HepG2 (cell line): Measurements from ENCODE around the gene FBXO24. TPM values are rescaled to one million over a fixed set of nuclear protein-coding genes. Genes with fewer than 3 reads are reported as not detected.

Experiments
- ARID2 ChIP-seq: sonication (generic); formaldehyde crosslinking; IDR thresholded peaks from 2 replicates; pipeline ENCODE4 v1.8.1; 2022; ENCODE audit warnings: mild to moderate bottlenecking, missing genetic modification reagents, borderline replicate concordance
- ARID5B ChIP-seq: IDR thresholded peaks from 2 replicates; pipeline ENCODE4 v1.4.0; 2020; ENCODE audit warnings: mild to moderate bottlenecking, missing genetic modification reagents
- ATRX ChIP-seq: sonication (generic); formaldehyde crosslinking; IDR thresholded peaks from 2 replicates; pipeline ENCODE4 v1.4.0; 2020; ENCODE audit warnings: missing genetic modification reagents, borderline replicate concordance
- ETV5 ChIP-seq: IDR thresholded peaks from 2 replicates; pipeline ENCODE4 v1.6.1; 2018; ENCODE audit warnings: missing biosample characterization, missing genetic modification reagents, inconsistent platforms, borderline replicate concordance
- FOSL1 ChIP-seq: sonication (generic); formaldehyde crosslinking; IDR thresholded peaks from 2 replicates; pipeline ENCODE4 v1.9.0; 2021; ENCODE audit warnings: missing genetic modification reagents, borderline replicate concordance
- HNRNPK ChIP-seq: fragments of 200-400 bp; formaldehyde crosslinking; IDR thresholded peaks from 2 replicates; pipeline ENCODE4 v1.6.1; 2018; ENCODE audit warnings: low read length, low read depth, moderate library complexity, mild to moderate bottlenecking; ENCODE audit not compliant: poor library complexity, severe bottlenecking
- MXI1 ChIP-seq: IDR thresholded peaks from 3 replicates; pipeline ENCODE4 v1.6.1; 2012; ENCODE audit warnings: low read depth, low read length, inconsistent platforms, borderline replicate concordance
- NFKB2 ChIP-seq: sonication (generic); formaldehyde crosslinking; IDR thresholded peaks from 2 replicates; pipeline ENCODE4 v1.4.0; 2020; ENCODE audit warnings: missing genetic modification reagents, borderline replicate concordance
- PCBP1 ChIP-seq: fragments of 200-400 bp; formaldehyde crosslinking; IDR thresholded peaks from 2 replicates; pipeline ENCODE4 v1.6.1; 2017; ENCODE audit warnings: mild to moderate bottlenecking, low read depth, low read length, borderline replicate concordance
- PLSCR1 ChIP-seq: sonication (generic); formaldehyde crosslinking; IDR thresholded peaks from 2 replicates; pipeline ENCODE4 v1.5.0; 2020; ENCODE audit warnings: missing genetic modification reagents, mild to moderate bottlenecking, borderline replicate concordance
- PRDM4 ChIP-seq: sonication (generic); formaldehyde crosslinking; IDR thresholded peaks from 2 replicates; pipeline ENCODE4 v1.9.0; 2021; ENCODE audit warnings: missing genetic modification reagents, borderline replicate concordance
- SKI ChIP-seq: fragments of 450-650 bp; IDR thresholded peaks from one replicate; pipeline ENCODE4 v1.6.1; 2018; ENCODE audit warnings: mild to moderate bottlenecking; ENCODE audit not compliant: partially characterized antibody
- SOX13 ChIP-seq, 3 experiments: fragments of 450-650 bp in 1 of 3; sonication (generic) in 1 of 3; formaldehyde crosslinking in 1 of 3; IDR thresholded peaks in 2 of 3; conservative IDR thresholded peaks in 1 of 3; 2 replicates each; pipeline versions ENCODE4 v1.5.0 to v1.6.1; 2016 to 2020; ENCODE audit warnings: antibody characterized with exemption in 1 of 3, mild to moderate bottlenecking in 1 of 3, missing compliant biosample characterization in 1 of 3, missing genetic modification reagents in 1 of 3, moderate library complexity in 1 of 3
- SRF ChIP-seq: IDR thresholded peaks from 2 replicates; pipeline ENCODE4 v1.6.1; 2011; ENCODE audit warnings: mild to moderate bottlenecking, low read depth, low read length, moderate library complexity
- ZNF260 ChIP-seq: sonication (generic); formaldehyde crosslinking; IDR thresholded peaks from 2 replicates; pipeline ENCODE4 v1.4.0; 2020; ENCODE audit warnings: missing genetic modification reagents, low read depth, mild to moderate bottlenecking, borderline replicate concordance
- ZNF460 ChIP-seq: sonication (generic); formaldehyde crosslinking; IDR thresholded peaks from 2 replicates; pipeline ENCODE4 v1.5.1; 2020; ENCODE audit warnings: missing genetic modification reagents, mild to moderate bottlenecking, borderline replicate concordance
- ZNF496 ChIP-seq: sonication (generic); formaldehyde crosslinking; IDR thresholded peaks from 2 replicates; pipeline ENCODE4 v1.8.1; 2023; ENCODE audit warnings: mild to moderate bottlenecking, moderate library complexity, missing genetic modification reagents; ENCODE audit not compliant: insufficient replicate concordance
- ZNF510 ChIP-seq: sonication (generic); formaldehyde crosslinking; IDR thresholded peaks from 2 replicates; pipeline ENCODE4 v1.4.0; 2020; ENCODE audit warnings: low read depth, mild to moderate bottlenecking, missing genetic modification reagents
- ZNF513 ChIP-seq: sonication (generic); formaldehyde crosslinking; conservative IDR thresholded peaks from 2 replicates; pipeline ENCODE4 v1.5.0; 2020; ENCODE audit warnings: missing genetic modification reagents
- ZNF543 ChIP-seq: sonication (generic); formaldehyde crosslinking; IDR thresholded peaks from 2 replicates; pipeline ENCODE4 v1.4.0; 2020; ENCODE audit warnings: mild to moderate bottlenecking, missing genetic modification reagents
- ZNF678 ChIP-seq: sonication (generic); formaldehyde crosslinking; IDR thresholded peaks from 2 replicates; pipeline ENCODE4 v1.4.0; 2020; ENCODE audit warnings: mild to moderate bottlenecking, missing genetic modification reagents
- polyA plus RNA-seq, 8 experiments: library from polyadenylated mRNA; depleted of rRNA in 3 of 8; stranded (reverse) in 7 of 8; unstranded in 1 of 8; fragments of >200 nt; fragmentation: Illumina TruSeq in 4 of 8; extraction: Trizol in 4 of 8; gene quantifications; 2 replicates each; pipeline versions ENCODE4 v1.2.1 to v1.2.3, GENCODE V29; 2011 to 2016; ENCODE audit warnings: low read depth in 4 of 8, missing spikeins in 1 of 8, mixed read lengths in 1 of 8; ENCODE audit not compliant: insufficient read depth in 1 of 8
- total RNA-seq, 5 experiments: library from RNA; depleted of rRNA; stranded (reverse); fragments of >200 nt; fragmentation: Illumina TruSeq; extraction: Trizol; gene quantifications; 2 replicates each; pipeline ENCODE4 v1.2.3, GENCODE V29; 2016; ENCODE audit warnings: low read depth in 1 of 5

Gene FBXO24
- total and polyA plus RNA-seq, 2 of the 13 experiments (the other 11 are each of a cell fraction or from before 2014, with no cell fraction given): 0.20 to 0.55 TPM

GRCh38 chr7:100544386-100544785 is 41.7 kb upstream of the FBXO24 start (continued):
- TF ChIP-seq ARID5B (CRISPR knock-in tag): peak; percentile 42; the same call in 1 of the 2 replicates
- no peak for TF ChIP-seq NFKB2 (CRISPR knock-in tag)
- TF ChIP-seq ARID2 (CRISPR knock-in tag): no peak
- TF ChIP-seq MXI1: no peak; the same call in 2 of the 3 replicates
- peak; percentile 40 for TF ChIP-seq HNRNPK
- no peak for TF ChIP-seq PCBP1
- TF ChIP-seq ZNF510: no peak
- no peak for TF ChIP-seq ZNF678 (CRISPR knock-in tag)
- TF ChIP-seq SOX13 (IDR thresholded peaks at IDR 0.05): 0 out of 2 replicates have a peak, but pooled peaks have one; percentile 9
- peak in 1 of 2 experiments; percentile 64; a peak in 2 of 4 replicates for TF ChIP-seq SOX13 (CRISPR knock-in tag; conservative IDR thresholded peaks at IDR 0.05 in 1 of 2, IDR thresholded peaks at IDR 0.05 in 1 of 2)
- no peak for TF ChIP-seq PLSCR1 (CRISPR knock-in tag)
- TF ChIP-seq ATRX (CRISPR knock-in tag): no peak
- no peak for TF ChIP-seq SKI
- TF ChIP-seq ZNF543: no peak
- TF ChIP-seq SRF: no peak
- TF ChIP-seq PRDM4 (CRISPR knock-in tag): no peak
- TF ChIP-seq ZNF513 (CRISPR knock-in tag): no peak
- peak; percentile 75; the same call in 1 of the 2 replicates for TF ChIP-seq ETV5 (CRISPR knock-in tag)
- no peak for TF ChIP-seq ZNF260 (CRISPR knock-in tag)
- TF ChIP-seq FOSL1: no peak
- no peak for TF ChIP-seq ZNF496 (CRISPR knock-in tag)
- TF ChIP-seq ZNF460 (CRISPR knock-in tag): no peak
